Keratinocyte (primary cell): ENCODE results near the gene RNF44. TPM values are rescaled to one million over a fixed set of nuclear protein-coding genes. Genes with fewer than 3 reads are reported as not detected.

Experiments used
- DNase-seq: peaks from one replicate; pipeline ENCODE4 v3.0.0-alpha.2; 2011; ENCODE audit warnings: low read depth, missing footprints, low spot score
- FAIRE-seq: peaks from 2 replicates; lab custom pipeline; 2011; peaks lifted over from hg19 to GRCh38; lab: Jason Lieb, UNC
- H2AFZ ChIP-seq: 2 replicates; pipeline ENCODE4 v1.6.0; 2012; ENCODE audit warnings: low read length, control low read depth, inconsistent platforms; ENCODE audit not compliant: control insufficient read depth
- H3K27ac ChIP-seq: 2 replicates; pipeline ENCODE4 v1.5.1; 2011; ENCODE audit warnings: low read length; ENCODE audit not compliant: control insufficient read depth, insufficient read depth
- H3K27me3 ChIP-seq: 3 replicates; pipeline ENCODE4 v1.6.0; 2011; ENCODE audit warnings: low read length; ENCODE audit not compliant: control insufficient read depth, insufficient read depth; ENCODE audit errors: extremely low read depth
- H3K36me3 ChIP-seq, 2 experiments: 2 replicates in 1 of 2; 3 replicates in 1 of 2; pipeline ENCODE4 v1.5.1; 2011; ENCODE audit warnings: low read length in 2 of 2, mild to moderate bottlenecking in 1 of 2; ENCODE audit not compliant: control insufficient read depth in 2 of 2, insufficient read depth in 2 of 2; ENCODE audit errors: extremely low read depth in 1 of 2
- H3K4me1 ChIP-seq: 3 replicates; pipeline ENCODE4 v1.5.1; 2011; ENCODE audit warnings: low read length; ENCODE audit not compliant: control insufficient read depth, insufficient read depth; ENCODE audit errors: extremely low read depth
- H3K4me2 ChIP-seq: 3 replicates; pipeline ENCODE4 v1.6.0; 2011; ENCODE audit warnings: low read depth, low read length; ENCODE audit not compliant: control insufficient read depth, insufficient read depth; ENCODE audit errors: extremely low read depth
- H3K4me3 ChIP-seq, 3 experiments: fragments of 200-600 bp in 1 of 3; sonication (generic) in 1 of 3; 2 replicates in 2 of 3; 3 replicates in 1 of 3; pipeline ENCODE4 v1.5.1; 2011 to 2016; ENCODE audit warnings: low read length in 3 of 3, mild to moderate bottlenecking in 3 of 3, control low read depth in 2 of 3, inconsistent platforms in 1 of 3, low read depth in 1 of 3, mixed read lengths in 1 of 3, mixed run types in 1 of 3, moderate library complexity in 1 of 3; ENCODE audit not compliant: control insufficient read depth in 2 of 3, insufficient read depth in 2 of 3; ENCODE audit errors: extremely low read depth in 1 of 3
- H3K79me2 ChIP-seq: 2 replicates; pipeline ENCODE4 v1.6.0; 2012; ENCODE audit warnings: low read length; ENCODE audit not compliant: control insufficient read depth, insufficient read depth
- H3K9ac ChIP-seq: 3 replicates; pipeline ENCODE4 v1.6.0; 2011; ENCODE audit warnings: low read length; ENCODE audit not compliant: control insufficient read depth, insufficient read depth; ENCODE audit errors: extremely low read depth
- H3K9me1 ChIP-seq: 3 replicates; pipeline ENCODE4 v1.6.0; 2011; ENCODE audit warnings: low read length; ENCODE audit not compliant: control insufficient read depth, insufficient read depth; ENCODE audit errors: extremely low read depth
- H3K9me3 ChIP-seq: 2 replicates; pipeline ENCODE4 v1.5.1; 2012; ENCODE audit warnings: low read depth, low read length; ENCODE audit not compliant: control insufficient read depth
- H4K20me1 ChIP-seq: 3 replicates; pipeline ENCODE4 v1.6.0; 2011; ENCODE audit warnings: low read length; ENCODE audit not compliant: control insufficient read depth, insufficient read depth; ENCODE audit errors: extremely low read depth
- CTCF ChIP-seq, 3 experiments: IDR thresholded peaks in 1 of 3; conservative IDR thresholded peaks in 1 of 3; optimal IDR thresholded peaks in 1 of 3; 2 replicates in 2 of 3; 3 replicates in 1 of 3; pipeline versions ENCODE3 to v1.5.1; 2011; ENCODE audit warnings: low read length in 3 of 3, mild to moderate bottlenecking in 3 of 3, moderate library complexity in 2 of 3, control low read depth in 1 of 3, inconsistent platforms in 1 of 3; ENCODE audit not compliant: insufficient read depth in 2 of 3; ENCODE audit errors: extremely low read depth in 1 of 3
- EZH2 ChIP-seq: IDR thresholded peaks from one replicate; pipeline ENCODE4 v1.6.1; 2012; ENCODE audit warnings: inconsistent platforms, mild to moderate bottlenecking, low read length, moderate library complexity
- dilution Hi-C: fragments of 300-500 bp; cut with MboI; formaldehyde crosslinking; loops from one replicate; pipeline ENCODE4 v1.7.0; 2020; ENCODE audit warnings: low sequenced_read_pairs; ENCODE audit not compliant: extremely low pct_ligation_motif_present
- polyA plus RNA-seq, 5 experiments: library from polyadenylated mRNA; depleted of rRNA in 3 of 5; stranded (reverse) in 3 of 5; stranded (forward) in 1 of 5; unstranded in 1 of 5; fragments of >200 nt; gene quantifications; 1 replicate in 1 of 5; 2 replicates in 3 of 5; 3 replicates in 1 of 5; pipeline versions ENCODE4 v1.2.1 to v1.2.3, GENCODE V29; 2011 to 2012; ENCODE audit warnings: missing spikeins in 2 of 5, low read depth in 1 of 5, low replicate concordance in 1 of 5

Gene RNF44
- polyA plus RNA-seq, 1 donor (not counting 4 experiments of a cell fraction or from before 2014, with no cell fraction given): 5.3 TPM

- Histone ChIP-seq H3K27ac (no peak overlapping the region), H3K36me3 (peaks cover 22 to 25% of the 10 kb centered on the region in 2 experiments), H3K79me2 (no peaks in the 10 kb centered on the region), H3K4me1 (no peaks in the 10 kb centered on the region), H3K9me1 (no peaks in the 10 kb centered on the region), H3K9ac (no peak overlapping the region), H3K4me2 (no peak overlapping the region), H3K4me3 (no peak overlapping the region), H3K9me3 (no peaks in the 10 kb centered on the region), H4K20me1 (no peaks in the 10 kb centered on the region), H3K27me3 (no peaks in the 10 kb centered on the region), H2AFZ (no peak overlapping the region)
- FAIRE-seq: no peak
- DNase-seq: no peak
- TF ChIP-seq EZH2 (no peak), CTCF (optimal IDR thresholded peaks at IDR 0.05 in 1 of 3, IDR thresholded peaks at IDR 0.05 in 1 of 3, conservative IDR thresholded peaks at IDR 0.05 in 1 of 3; ENCODE audit: extremely low read depth in 1 of 3, insufficient read depth in 2 of 3, low read length in 3 of 3) (no peak)
- dilution Hi-C loops: no loop called here
These were observed 28.6 kb downstream of the RNF44 start for GRCh38 chr5:176508603-176509002.

- no peaks in the 10 kb centered on the region for H4K20me1 ChIP-seq
- TF ChIP-seq CTCF (optimal IDR thresholded peaks at IDR 0.05 in 1 of 3, IDR thresholded peaks at IDR 0.05 in 1 of 3, conservative IDR thresholded peaks at IDR 0.05 in 1 of 3; ENCODE audit: extremely low read depth in 1 of 3, insufficient read depth in 2 of 3, low read length in 3 of 3): no peak
- FAIRE-seq (no peak), DNase-seq (no peak)
- no peak overlapping the region for H3K4me2 ChIP-seq
- H3K27me3 ChIP-seq: no peaks in the 10 kb centered on the region
- peaks cover 22 to 26% of the 10 kb centered on the region in 2 experiments for H3K36me3 ChIP-seq
- no peaks in the 10 kb centered on the region for H3K79me2 ChIP-seq
- H3K4me3 ChIP-seq: no peak overlapping the region
- no peak overlapping the region for H3K9ac ChIP-seq
- dilution Hi-C loops: no loop called here
- no peaks in the 10 kb centered on the region for H3K9me3 ChIP-seq
- H2AFZ ChIP-seq: no peak overlapping the region
- H3K27ac ChIP-seq: no peak overlapping the region
- no peaks in the 10 kb centered on the region for H3K9me1 ChIP-seq
- H3K4me1 ChIP-seq: no peaks in the 10 kb centered on the region
These were observed 29.3 kb downstream of the RNF44 start for GRCh38 chr5:176507911-176508310.
